ENCODE measurements around the gene ABCG5. TPM values are rescaled to one million over a fixed set of nuclear protein-coding genes. Genes with fewer than 3 reads are reported as not detected.
A peak's percentile ranks its signal among the peaks of the same experiment; 100 is the strongest.

ABCG5 gene
- total RNA-seq, 1 experiment from 2014 or later, result not detected

DNA sequence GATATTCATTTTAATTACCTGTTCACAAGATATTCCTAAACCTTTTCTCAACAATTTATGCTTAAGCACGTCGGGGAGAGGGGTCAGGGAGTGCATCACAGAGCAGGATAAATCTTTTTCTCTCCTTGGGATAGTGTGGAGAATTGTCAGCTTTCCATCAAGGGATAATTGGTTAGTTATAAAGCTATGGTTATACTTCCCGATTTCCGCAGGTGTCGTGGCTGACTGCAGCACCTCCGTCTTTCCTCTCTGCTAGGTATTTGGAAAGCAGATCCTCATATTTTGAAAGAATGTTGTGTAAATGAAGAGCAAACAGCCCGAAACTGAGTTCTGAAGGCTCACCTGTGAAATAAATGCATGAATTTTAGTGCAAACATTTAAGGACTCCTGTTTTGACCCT is 64.0 kb downstream of the ABCG5 start:
- DNase-seq (ENCODE audit: low spot score), result peak; percentile 12
- in situ Hi-C loops (cut with HindIII; ENCODE audit: low sequenced_read_pairs), result no loop called here

DNA sequence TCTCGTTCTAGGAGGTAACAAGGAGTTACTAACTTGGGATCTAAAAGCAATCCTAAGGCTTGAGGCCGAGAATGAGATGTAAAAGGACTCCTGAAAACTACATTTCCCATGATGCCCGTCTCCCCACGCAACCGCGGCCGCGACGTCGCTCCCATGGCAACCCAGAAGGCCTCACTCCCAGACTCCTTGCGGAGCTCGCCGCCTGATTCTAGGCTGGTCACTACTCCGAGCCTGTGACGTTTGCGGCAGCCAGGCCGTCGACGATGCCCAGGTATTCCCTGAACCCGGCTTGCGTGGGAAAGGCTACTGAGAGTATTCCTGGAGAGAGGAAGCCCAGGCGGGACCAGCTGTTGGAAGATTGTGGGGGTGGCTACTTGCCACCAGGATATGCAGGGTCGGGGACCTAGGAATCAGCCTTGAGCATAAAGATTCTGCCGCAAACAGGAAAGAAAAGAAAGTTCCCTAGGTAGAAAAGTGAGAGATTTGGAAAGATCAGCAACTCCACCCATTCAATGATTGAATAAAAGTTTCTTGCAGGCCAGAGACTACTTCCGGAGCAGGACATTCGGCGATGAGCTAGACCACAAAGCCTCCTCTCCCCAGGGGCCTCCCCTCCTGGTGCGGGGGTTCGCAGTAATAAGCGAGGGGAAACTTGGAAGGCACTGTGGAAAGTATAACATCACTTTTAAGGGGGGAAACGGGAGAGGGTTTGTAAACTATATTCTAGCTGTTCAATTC is 64.6 kb downstream of the ABCG5 start, which contains the start of gene DYNC2LI1:
Gene DYNC2LI1, plus strand, starts transcription at position 164 of the 738 bp plus-strand sequence. Its CDS starts 100 bp downstream, at position 264.
- in situ Hi-C loops (cut with HindIII; ENCODE audit: low sequenced_read_pairs), result no loop called here
- peak; percentile 95 for DNase-seq (ENCODE audit: low spot score)

GRCh38 chr2:43766006-43766405 is 72.6 kb downstream of the ABCG5 start:
- in situ Hi-C loops (cut with HindIII; ENCODE audit: low sequenced_read_pairs), result no loop called here

GRCh38 chr2:43764086-43764705 is 74.4 kb downstream of the ABCG5 start:
- in situ Hi-C loops (cut with HindIII; ENCODE audit: low sequenced_read_pairs), result no loop called here
- no peak for DNase-seq (ENCODE audit: low spot score)

More at GRCh38 chr2:43766006-43766405, 72.6 kb downstream of the ABCG5 start:
- no peak for DNase-seq (ENCODE audit: low spot score)

- no peak for DNase-seq (ENCODE audit: low spot score)
- in situ Hi-C loops (cut with HindIII; ENCODE audit: low sequenced_read_pairs), result no loop called here
These were observed 75.5 kb downstream of the ABCG5 start for GRCh38 chr2:43763091-43763490.

Other genes with a start within 250 kb of the ABCG5 start
- 35.9 and 39.6 TPM in 2 replicates for gene THADA, start 242.8 kb downstream of the ABCG5 start, total RNA-seq (2014; rRNA removed; shearing (Covaris generic))
- 1.2 and 2.1 TPM in 2 replicates for gene PLEKHH2, start 201.6 kb downstream of the ABCG5 start, total RNA-seq (2014; rRNA removed; shearing (Covaris generic))
- not detected in 2 replicates for gene C1GALT1C1L, start 162.4 kb downstream of the ABCG5 start, total RNA-seq (2014; rRNA removed; shearing (Covaris generic))
- gene DYNC2LI1, start 64.8 kb downstream of the ABCG5 start, total RNA-seq (2014; rRNA removed; shearing (Covaris generic)), result 22.4 and 27.8 TPM in 2 replicates
- not detected in 2 replicates for gene ABCG8, start 132 bp upstream of the ABCG5 start, total RNA-seq (2014; rRNA removed; shearing (Covaris generic))
- gene LRPPRC, start 157.2 kb upstream of the ABCG5 start, total RNA-seq (2014; rRNA removed; shearing (Covaris generic)), result 189 and 242 TPM in 2 replicates